C4-2B (cell line): ENCODE results near the gene GALK1.

ENCODE experiments used
- CTCF ChIP-seq: fragments of 450-650 bp; conservative IDR thresholded peaks from 2 replicates; pipeline ENCODE4 v1.5.1; 2017; ENCODE audit warnings: mild to moderate bottlenecking
- ZFX ChIP-seq: fragments of 450-650 bp; IDR thresholded peaks from 2 replicates; pipeline ENCODE4 v1.6.1; 2017

GRCh38 chr17:75739174-75739573, 25.8 kb downstream of the GALK1 start:
- TF ChIP-seq CTCF (no peak), ZFX (no peak)
